ENCODE data around the gene DCTN4. TPM values are rescaled to one million over a fixed set of nuclear protein-coding genes. Genes with fewer than 3 reads are reported as not detected.

Gene DCTN4
- total RNA-seq, 5 donors from 2014 or later (not counting 1 experiment from before 2014, with no cell fraction given), result 36.9 to 79.8 (median 38.4) TPM

DNA sequence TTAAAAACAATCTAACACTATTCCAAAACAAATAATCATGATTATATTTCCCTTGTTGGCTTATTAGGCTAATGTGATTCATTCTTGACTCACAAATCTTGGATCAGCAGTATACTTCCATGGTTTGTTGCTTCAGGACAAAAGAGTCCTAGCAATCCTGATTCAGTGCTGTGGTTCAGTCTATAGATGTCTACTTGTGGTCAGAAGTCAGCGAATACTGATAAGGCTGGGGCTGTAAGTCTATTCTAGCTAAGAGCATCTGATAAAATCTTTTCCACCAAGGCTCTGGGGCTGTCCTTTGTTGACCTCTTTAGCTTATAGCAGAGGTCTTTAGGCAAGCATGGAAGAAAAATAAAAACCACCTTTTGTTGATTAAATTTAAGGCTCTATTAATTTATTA lies 15.3 kb upstream of the DCTN4 start:
- CTCF ChIA-PET, result interaction anchor here in 1 of 2 donors (0.6 kb wide), 1 partner anchor 19 kb away, joined by 3 read pairs; no protein-coding TSS in a partner anchor
- ATAC-seq (replicated peaks in 1 of 4), result no peak
- H3K4me3 Mint-ChIP-seq, result no peak overlapping the region
- Histone ChIP-seq H3K36me3 (ENCODE audit: control insufficient read depth in 2 of 2, extremely low read depth in 1 of 2, insufficient read depth in 1 of 2, low read length in 1 of 2) (no peaks in the 10 kb centered on the region), H3K27me3 (replicated peaks in 1 of 2; ENCODE audit: control insufficient read depth in 2 of 2, extremely low read depth in 1 of 2, insufficient read depth in 2 of 2, low read length in 1 of 2) (no peaks in the 10 kb centered on the region), H3K4me1 (ENCODE audit: control insufficient read depth in 1 of 2, extremely low read depth in 1 of 2, insufficient read depth in 2 of 2, low read length in 2 of 2) (peaks cover 2 to 13% of the 10 kb centered on the region in 2 experiments), H3K4me3 (ENCODE audit: control insufficient read depth in 1 of 2, extremely low read depth in 1 of 2, low read length in 1 of 2) (no peak overlapping the region), H3K27ac (ENCODE audit: low read length) (no peak overlapping the region), H3K9me3 (no peaks in the 10 kb centered on the region)
- POLR2A ChIA-PET, result no interaction called here
- H3K27me3 Mint-ChIP-seq, result peaks cover 1 to 7% of the 10 kb centered on the region in 2 donors
- H3K36me3 Mint-ChIP-seq, result no peaks in the 10 kb centered on the region
- no peaks in the 10 kb centered on the region for H3K9me3 Mint-ChIP-seq
- H3K27ac Mint-ChIP-seq, result no peak overlapping the region
- no peak for DNase-seq
- WGBS (ENCODE audit: insufficient coverage), result no CpG with 5 or more reads among the region's 1 CpG
- H3K4me1 Mint-ChIP-seq, result peaks cover 5 to 14% (median 13%) of the 10 kb centered on the region in 3 donors

- Histone ChIP-seq H3K27me3 (replicated peaks in 1 of 2; ENCODE audit: control insufficient read depth in 2 of 2, extremely low read depth in 1 of 2, insufficient read depth in 2 of 2, low read length in 1 of 2) (no peaks in the 10 kb centered on the region), H3K4me3 (ENCODE audit: control insufficient read depth in 1 of 2, extremely low read depth in 1 of 2, low read length in 1 of 2) (no peak overlapping the region), H3K36me3 (ENCODE audit: control insufficient read depth in 2 of 2, extremely low read depth in 1 of 2, insufficient read depth in 1 of 2, low read length in 1 of 2) (no peaks in the 10 kb centered on the region), H3K27ac (ENCODE audit: low read length) (no peak overlapping the region), H3K9me3 (no peaks in the 10 kb centered on the region), H3K4me1 (ENCODE audit: control insufficient read depth in 1 of 2, extremely low read depth in 1 of 2, insufficient read depth in 2 of 2, low read length in 2 of 2) (no peaks in the 10 kb centered on the region)
- Mint-ChIP-seq H3K9me3 (no peaks in the 10 kb centered on the region), H3K4me3 (no peak overlapping the region), H3K36me3 (no peaks in the 10 kb centered on the region), H3K27me3 (peaks cover 1 to 7% of the 10 kb centered on the region in 2 donors), H3K27ac (no peak overlapping the region), H3K4me1 (no peaks in the 10 kb centered on the region)
- WGBS (ENCODE audit: insufficient coverage), result no CpG with 5 or more reads among the region's 1 CpG
- ATAC-seq (replicated peaks in 1 of 4) (no peak), DNase-seq (no peak)
- CTCF ChIA-PET, result interaction anchor here in 1 of 2 donors (0.6 kb wide), 1 partner anchor 195 kb away, joined by 3 read pairs; no protein-coding TSS in a partner anchor
- POLR2A ChIA-PET, result no interaction called here
Measured at GRCh38 chr5:150771034-150771795, 12.4 kb upstream of the DCTN4 start.

DNA sequence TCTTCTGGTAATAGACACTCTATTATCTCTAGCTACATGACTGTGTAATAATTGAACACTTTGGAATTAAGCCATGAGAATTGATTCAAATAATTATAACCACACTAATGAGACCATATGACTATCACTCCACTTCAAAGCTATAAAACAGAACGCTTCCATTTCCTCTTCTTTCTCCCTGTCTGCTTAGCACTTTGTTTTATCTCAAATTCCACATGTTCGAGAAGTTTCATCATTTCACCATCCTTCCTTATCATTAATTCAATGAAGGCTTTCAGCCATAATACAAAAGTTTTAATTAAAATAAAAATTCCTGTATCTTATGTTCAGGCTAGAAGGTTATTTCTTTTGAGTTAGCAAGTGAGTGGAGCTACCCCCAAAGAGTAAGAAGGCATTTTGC lies 7.4 kb upstream of the DCTN4 start:
- POLR2A ChIA-PET, result interaction anchor here (0.6 to 1.0 kb wide), 2 partner anchors 9 to 15 kb away, joined by 3 read pairs; no protein-coding TSS in a partner anchor
- Histone ChIP-seq H3K36me3 (ENCODE audit: control insufficient read depth in 2 of 2, extremely low read depth in 1 of 2, insufficient read depth in 1 of 2, low read length in 1 of 2) (no peaks in the 10 kb centered on the region), H3K4me1 (ENCODE audit: control insufficient read depth in 1 of 2, extremely low read depth in 1 of 2, insufficient read depth in 2 of 2, low read length in 2 of 2) (no peaks in the 10 kb centered on the region), H3K9me3 (no peaks in the 10 kb centered on the region), H3K27me3 (replicated peaks in 1 of 2; ENCODE audit: control insufficient read depth in 2 of 2, extremely low read depth in 1 of 2, insufficient read depth in 2 of 2, low read length in 1 of 2) (no peaks in the 10 kb centered on the region), H3K27ac (ENCODE audit: low read length) (no peak overlapping the region), H3K4me3 (ENCODE audit: control insufficient read depth in 1 of 2, extremely low read depth in 1 of 2, low read length in 1 of 2) (no peak overlapping the region)
- DNase-seq (no peak), ATAC-seq (replicated peaks in 1 of 4) (no peak)
- CTCF ChIA-PET, result interaction anchor here in 1 of 2 donors (0.6 kb wide), 1 partner anchor 50 kb away, joined by 3 read pairs; no protein-coding TSS in a partner anchor
- no peak overlapping the region for H3K27ac Mint-ChIP-seq
- H3K4me3 Mint-ChIP-seq, result no peak overlapping the region
- no peaks in the 10 kb centered on the region for H3K9me3 Mint-ChIP-seq
- WGBS (ENCODE audit: insufficient coverage), result no CpG with 5 or more reads among the region's 2 CpGs
- H3K4me1 Mint-ChIP-seq, result no peaks in the 10 kb centered on the region
- no peaks in the 10 kb centered on the region for H3K36me3 Mint-ChIP-seq
- no peaks in the 10 kb centered on the region for H3K27me3 Mint-ChIP-seq

- WGBS (ENCODE audit: insufficient coverage), result no CpG with 5 or more reads among the region's 1 CpG
- ChIA-PET CTCF (no interaction called here), POLR2A (no interaction called here)
- no peaks in the 10 kb centered on the region for H3K27me3 Mint-ChIP-seq
- Histone ChIP-seq H3K4me1 (ENCODE audit: control insufficient read depth in 1 of 2, extremely low read depth in 1 of 2, insufficient read depth in 2 of 2, low read length in 2 of 2) (no peaks in the 10 kb centered on the region), H3K27ac (ENCODE audit: low read length) (no peak overlapping the region), H3K4me3 (ENCODE audit: control insufficient read depth in 1 of 2, extremely low read depth in 1 of 2, low read length in 1 of 2) (no peak overlapping the region), H3K27me3 (replicated peaks in 1 of 2; ENCODE audit: control insufficient read depth in 2 of 2, extremely low read depth in 1 of 2, insufficient read depth in 2 of 2, low read length in 1 of 2) (no peaks in the 10 kb centered on the region), H3K36me3 (ENCODE audit: control insufficient read depth in 2 of 2, extremely low read depth in 1 of 2, insufficient read depth in 1 of 2, low read length in 1 of 2) (no peaks in the 10 kb centered on the region), H3K9me3 (no peaks in the 10 kb centered on the region)
- ATAC-seq (replicated peaks in 1 of 4), result no peak
- H3K4me3 Mint-ChIP-seq, result no peak overlapping the region
- H3K27ac Mint-ChIP-seq, result no peak overlapping the region
- H3K9me3 Mint-ChIP-seq, result no peaks in the 10 kb centered on the region
- H3K36me3 Mint-ChIP-seq, result no peaks in the 10 kb centered on the region
- no peak for DNase-seq
- no peaks in the 10 kb centered on the region for H3K4me1 Mint-ChIP-seq
Measured at GRCh38 chr5:150765799-150766169, 7.0 kb upstream of the DCTN4 start.

DNA sequence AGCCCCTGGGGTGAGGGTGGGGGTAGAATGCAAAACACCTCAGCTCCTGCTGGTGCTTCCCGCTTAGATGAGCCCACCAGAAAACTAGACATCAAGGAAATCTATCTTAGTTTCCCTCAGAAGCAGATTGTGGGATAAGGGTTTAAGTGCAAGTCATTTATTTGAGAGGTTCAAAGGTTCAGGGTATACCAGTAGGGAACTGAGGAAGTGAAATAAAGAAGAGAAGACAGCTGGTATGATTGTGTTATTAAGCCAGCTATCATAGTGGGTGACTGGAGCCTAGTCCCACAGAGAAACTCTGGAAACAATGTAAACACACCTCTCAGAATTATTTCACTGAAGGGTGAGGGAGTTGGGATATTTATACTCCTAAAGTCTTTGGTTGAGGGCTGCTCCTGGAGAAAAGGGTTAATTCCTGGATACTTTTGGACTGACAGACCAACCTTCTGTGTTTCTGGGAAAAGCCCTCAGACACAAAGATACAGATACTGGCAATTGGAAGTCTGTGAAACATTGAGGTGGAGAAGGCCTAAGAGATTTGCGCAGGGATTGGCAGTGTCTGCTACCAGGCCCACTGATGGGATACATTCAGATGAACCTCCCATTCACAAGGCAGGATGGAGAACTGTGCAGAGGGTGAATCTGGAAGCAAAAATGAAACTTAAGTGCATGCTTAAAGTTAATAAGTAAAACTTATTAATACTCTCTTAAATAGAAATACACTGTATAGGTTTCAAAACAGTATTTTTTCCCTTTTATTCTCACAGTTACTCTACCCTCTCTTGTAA lies 6.4 kb upstream of the DCTN4 start:
- ATAC-seq (replicated peaks in 1 of 4) (no peak), DNase-seq (no peak)
- ChIA-PET POLR2A (interaction anchor here in 1 of 2 donors (0.7 kb wide), 1 partner anchor 443 kb away, joined by 3 read pairs; no protein-coding TSS in a partner anchor), CTCF (interaction anchor here in 1 of 2 donors (0.7 kb wide), 1 partner anchor 18 kb away, joined by 7 read pairs; no protein-coding TSS in a partner anchor)
- Mint-ChIP-seq H3K4me1 (no peaks in the 10 kb centered on the region), H3K27me3 (no peaks in the 10 kb centered on the region), H3K36me3 (no peaks in the 10 kb centered on the region), H3K9me3 (no peaks in the 10 kb centered on the region), H3K4me3 (no peak overlapping the region), H3K27ac (no peak overlapping the region)
- Histone ChIP-seq H3K36me3 (ENCODE audit: control insufficient read depth in 2 of 2, extremely low read depth in 1 of 2, insufficient read depth in 1 of 2, low read length in 1 of 2) (no peaks in the 10 kb centered on the region), H3K27ac (ENCODE audit: low read length) (no peak overlapping the region), H3K9me3 (no peaks in the 10 kb centered on the region), H3K27me3 (replicated peaks in 1 of 2; ENCODE audit: control insufficient read depth in 2 of 2, extremely low read depth in 1 of 2, insufficient read depth in 2 of 2, low read length in 1 of 2) (no peaks in the 10 kb centered on the region), H3K4me3 (ENCODE audit: control insufficient read depth in 1 of 2, extremely low read depth in 1 of 2, low read length in 1 of 2) (no peak overlapping the region), H3K4me1 (ENCODE audit: control insufficient read depth in 1 of 2, extremely low read depth in 1 of 2, insufficient read depth in 2 of 2, low read length in 2 of 2) (no peaks in the 10 kb centered on the region)
- no CpG with 5 or more reads among the region's 2 CpGs for WGBS (ENCODE audit: insufficient coverage)

DNA sequence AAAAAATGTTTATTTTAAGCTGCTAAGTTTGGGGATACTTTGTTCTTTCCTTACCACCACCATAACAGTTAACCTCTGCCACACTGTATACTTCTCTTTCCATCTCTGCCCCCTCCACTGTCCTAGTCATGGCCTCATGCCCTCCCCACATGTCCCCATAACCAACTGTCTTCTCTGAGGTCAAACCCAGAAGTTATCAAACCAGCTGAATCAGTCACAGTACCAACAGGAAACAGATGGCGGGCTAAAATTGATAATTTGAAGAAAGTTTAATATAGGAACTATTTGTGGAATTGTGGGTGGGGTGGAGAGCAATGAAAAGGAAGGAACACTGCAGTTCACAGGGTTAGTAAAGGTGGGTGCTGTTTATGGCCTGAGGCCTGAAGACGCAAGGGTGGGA lies 5.7 kb upstream of the DCTN4 start:
- no peaks in the 10 kb centered on the region for H3K27me3 ChIP-seq (replicated peaks in 1 of 2; ENCODE audit: control insufficient read depth in 2 of 2, extremely low read depth in 1 of 2, insufficient read depth in 2 of 2, low read length in 1 of 2)
- no peak for ATAC-seq (replicated peaks in 1 of 4)
- peaks cover under 1 to 2% (median 2%) of the 10 kb centered on the region in 3 donors for H3K4me1 Mint-ChIP-seq
- H3K27me3 Mint-ChIP-seq, result no peaks in the 10 kb centered on the region
- no peak overlapping the region for H3K27ac ChIP-seq (ENCODE audit: low read length)
- no peak for DNase-seq
- H3K36me3 ChIP-seq (ENCODE audit: control insufficient read depth in 2 of 2, extremely low read depth in 1 of 2, insufficient read depth in 1 of 2, low read length in 1 of 2), result no peaks in the 10 kb centered on the region
- H3K4me1 ChIP-seq (ENCODE audit: control insufficient read depth in 1 of 2, extremely low read depth in 1 of 2, insufficient read depth in 2 of 2, low read length in 2 of 2), result peaks cover 0 to 1% of the 10 kb centered on the region in 2 experiments
- ChIA-PET CTCF (interaction anchor here in 1 of 2 donors (0.7 kb wide), 1 partner anchor 19 kb away, joined by 7 read pairs; no protein-coding TSS in a partner anchor), POLR2A (no interaction called here)
- no peaks in the 10 kb centered on the region for H3K9me3 Mint-ChIP-seq
- 94% methylated on average over 2 of the region's 2 CpGs for WGBS (ENCODE audit: insufficient coverage)
- no peak overlapping the region for H3K27ac Mint-ChIP-seq
- no peak overlapping the region for H3K4me3 Mint-ChIP-seq
- no peak overlapping the region for H3K4me3 ChIP-seq (ENCODE audit: control insufficient read depth in 1 of 2, extremely low read depth in 1 of 2, low read length in 1 of 2)
- no peaks in the 10 kb centered on the region for H3K36me3 Mint-ChIP-seq
- no peaks in the 10 kb centered on the region for H3K9me3 ChIP-seq
